Measurements from ENCODE around the gene NKD2. TPM values are rescaled to one million over a fixed set of nuclear protein-coding genes. Genes with fewer than 3 reads are reported as not detected.

Gene NKD2
- total RNA-seq, 1 experiment from 2014 or later, result 12.8 TPM

GRCh38 chr5:1030801-1031271, 22.2 kb downstream of the NKD2 start:
- peaks cover 6% of the 10 kb centered on the region; the same call in 1 of the 2 replicates for H3K36me3 Mint-ChIP-seq
- peaks cover 5% of the 10 kb centered on the region; the same call in 1 of the 2 replicates for H3K9me3 Mint-ChIP-seq
- ATAC-seq, result no peak
- CTCF ChIA-PET, result interaction anchor here (1.3 to 2.1 kb wide), 2 partner anchors 20 to 23 kb away, joined by 4 to 6 read pairs; partner anchors contain the start of gene NKD2
- DNase-seq (ENCODE audit: low spot score), result no peak
- TF ChIP-seq IRF2 (CRISPR knock-in tag; IDR thresholded peaks at IDR 0.05; ENCODE audit: borderline replicate concordance, low read depth) (no peak), ZNF396 (CRISPR knock-in tag; IDR thresholded peaks at IDR 0.05; ENCODE audit: borderline replicate concordance) (no peak), CREM (CRISPR knock-in tag; IDR thresholded peaks at IDR 0.05) (no peak), SOX15 (CRISPR knock-in tag; IDR thresholded peaks at IDR 0.05) (no peak), ZNF281 (CRISPR knock-in tag; IDR thresholded peaks at IDR 0.05) (no peak), OVOL2 (CRISPR knock-in tag; IDR thresholded peaks at IDR 0.05; ENCODE audit: borderline replicate concordance) (no peak), IRF1 (CRISPR knock-in tag; IDR thresholded peaks at IDR 0.05) (no peak), GABPB1 (CRISPR knock-in tag; IDR thresholded peaks at IDR 0.05) (no peak), MYBL2 (CRISPR knock-in tag; IDR thresholded peaks at IDR 0.05) (no peak), ZNF532 (CRISPR knock-in tag; IDR thresholded peaks at IDR 0.05; ENCODE audit: borderline replicate concordance) (no peak), ZNF512 (CRISPR knock-in tag; IDR thresholded peaks at IDR 0.05; ENCODE audit: borderline replicate concordance) (no peak)
- TF ChIP-seq, protein P1, sequence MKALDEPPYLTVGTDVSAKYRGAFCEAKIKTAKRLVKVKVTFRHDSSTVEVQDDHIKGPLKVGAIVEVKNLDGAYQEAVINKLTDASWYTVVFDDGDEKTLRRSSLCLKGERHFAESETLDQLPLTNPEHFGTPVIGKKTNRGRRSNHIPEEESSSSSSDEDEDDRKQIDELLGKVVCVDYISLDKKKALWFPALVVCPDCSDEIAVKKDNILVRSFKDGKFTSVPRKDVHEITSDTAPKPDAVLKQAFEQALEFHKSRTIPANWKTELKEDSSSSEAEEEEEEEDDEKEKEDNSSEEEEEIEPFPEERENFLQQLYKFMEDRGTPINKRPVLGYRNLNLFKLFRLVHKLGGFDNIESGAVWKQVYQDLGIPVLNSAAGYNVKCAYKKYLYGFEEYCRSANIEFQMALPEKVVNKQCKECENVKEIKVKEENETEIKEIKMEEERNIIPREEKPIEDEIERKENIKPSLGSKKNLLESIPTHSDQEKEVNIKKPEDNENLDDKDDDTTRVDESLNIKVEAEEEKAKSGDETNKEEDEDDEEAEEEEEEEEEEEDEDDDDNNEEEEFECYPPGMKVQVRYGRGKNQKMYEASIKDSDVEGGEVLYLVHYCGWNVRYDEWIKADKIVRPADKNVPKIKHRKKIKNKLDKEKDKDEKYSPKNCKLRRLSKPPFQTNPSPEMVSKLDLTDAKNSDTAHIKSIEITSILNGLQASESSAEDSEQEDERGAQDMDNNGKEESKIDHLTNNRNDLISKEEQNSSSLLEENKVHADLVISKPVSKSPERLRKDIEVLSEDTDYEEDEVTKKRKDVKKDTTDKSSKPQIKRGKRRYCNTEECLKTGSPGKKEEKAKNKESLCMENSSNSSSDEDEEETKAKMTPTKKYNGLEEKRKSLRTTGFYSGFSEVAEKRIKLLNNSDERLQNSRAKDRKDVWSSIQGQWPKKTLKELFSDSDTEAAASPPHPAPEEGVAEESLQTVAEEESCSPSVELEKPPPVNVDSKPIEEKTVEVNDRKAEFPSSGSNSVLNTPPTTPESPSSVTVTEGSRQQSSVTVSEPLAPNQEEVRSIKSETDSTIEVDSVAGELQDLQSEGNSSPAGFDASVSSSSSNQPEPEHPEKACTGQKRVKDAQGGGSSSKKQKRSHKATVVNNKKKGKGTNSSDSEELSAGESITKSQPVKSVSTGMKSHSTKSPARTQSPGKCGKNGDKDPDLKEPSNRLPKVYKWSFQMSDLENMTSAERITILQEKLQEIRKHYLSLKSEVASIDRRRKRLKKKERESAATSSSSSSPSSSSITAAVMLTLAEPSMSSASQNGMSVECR (CRISPR knock-in tag; IDR thresholded peaks at IDR 0.05; ENCODE audit: borderline replicate concordance), result no peak
- TF ChIP-seq, protein P2, sequence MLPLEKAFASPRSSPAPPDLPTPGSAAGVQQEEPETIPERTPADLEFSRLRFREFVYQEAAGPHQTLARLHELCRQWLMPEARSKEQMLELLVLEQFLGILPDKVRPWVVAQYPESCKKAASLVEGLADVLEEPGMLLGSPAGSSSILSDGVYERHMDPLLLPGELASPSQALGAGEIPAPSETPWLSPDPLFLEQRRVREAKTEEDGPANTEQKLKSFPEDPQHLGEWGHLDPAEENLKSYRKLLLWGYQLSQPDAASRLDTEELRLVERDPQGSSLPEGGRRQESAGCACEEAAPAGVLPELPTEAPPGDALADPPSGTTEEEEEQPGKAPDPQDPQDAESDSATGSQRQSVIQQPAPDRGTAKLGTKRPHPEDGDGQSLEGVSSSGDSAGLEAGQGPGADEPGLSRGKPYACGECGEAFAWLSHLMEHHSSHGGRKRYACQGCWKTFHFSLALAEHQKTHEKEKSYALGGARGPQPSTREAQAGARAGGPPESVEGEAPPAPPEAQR (CRISPR knock-in tag; IDR thresholded peaks at IDR 0.05), result no peak
- TF ChIP-seq, protein P3, sequence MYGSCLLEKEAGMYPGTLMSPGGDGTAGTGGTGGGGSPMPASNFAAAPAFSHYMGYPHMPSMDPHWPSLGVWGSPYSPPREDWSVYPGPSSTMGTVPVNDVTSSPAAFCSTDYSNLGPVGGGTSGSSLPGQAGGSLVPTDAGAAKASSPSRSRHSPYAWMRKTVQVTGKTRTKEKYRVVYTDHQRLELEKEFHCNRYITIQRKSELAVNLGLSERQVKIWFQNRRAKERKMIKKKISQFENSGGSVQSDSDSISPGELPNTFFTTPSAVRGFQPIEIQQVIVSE (CRISPR knock-in tag; IDR thresholded peaks at IDR 0.05; ENCODE audit: borderline replicate concordance), result no peak
- POLR2A ChIA-PET, result no interaction called here
- H3K27me3 Mint-ChIP-seq (ENCODE audit: low read depth), result no peaks in the 10 kb centered on the region
- no peak overlapping the region for H3K27ac Mint-ChIP-seq
- H3K4me3 Mint-ChIP-seq, result no peak overlapping the region
- no peaks in the 10 kb centered on the region for H3K4me1 Mint-ChIP-seq

Measured in WTC11 (cell line).